NOMO-1 treated with dmso at 0.1 percent for 144 hours (cell line): ENCODE measurements around the gene FRMPD3.

ENCODE experiments used
- DNase-seq: peaks from one replicate; lab custom pipeline; 2025; ENCODE audit not compliant: unreplicated experiment; lab: John Stamatoyannopoulos, UW

The FRMPD3 gene

GRCh38 chrX:107477406-107477805 is 28.0 kb downstream of the FRMPD3 start:
- DNase-seq, result no peak

- no peak for DNase-seq
Measured at GRCh38 chrX:107480272-107480671, 30.8 kb downstream of the FRMPD3 start.

- DNase-seq, result no peak
Measured at GRCh38 chrX:107482046-107482445, 32.6 kb downstream of the FRMPD3 start.

- DNase-seq, result no peak
Measured at GRCh38 chrX:107484002-107484726, 34.7 kb downstream of the FRMPD3 start.

DNA sequence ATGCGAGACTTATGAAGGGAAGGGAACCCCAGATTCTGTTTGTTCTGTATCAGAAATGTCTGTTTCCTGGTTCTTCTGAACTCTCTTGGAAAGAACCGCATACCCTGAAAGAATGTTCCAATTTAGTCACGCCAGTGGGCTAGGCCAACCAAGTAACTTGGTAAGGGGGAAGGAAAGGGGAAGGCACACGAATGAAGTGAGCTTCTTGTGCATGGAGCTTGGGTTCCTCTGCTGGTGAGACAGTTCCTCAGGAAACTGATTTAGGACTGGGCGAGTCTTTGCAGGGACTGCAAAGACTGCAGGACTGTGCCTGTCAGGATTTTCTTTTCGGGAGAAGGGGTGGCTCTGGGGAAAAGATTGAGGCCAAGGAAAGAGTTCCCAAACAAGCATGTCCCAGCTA is 35.6 kb downstream of the FRMPD3 start:
- DNase-seq, result no peak

DNA sequence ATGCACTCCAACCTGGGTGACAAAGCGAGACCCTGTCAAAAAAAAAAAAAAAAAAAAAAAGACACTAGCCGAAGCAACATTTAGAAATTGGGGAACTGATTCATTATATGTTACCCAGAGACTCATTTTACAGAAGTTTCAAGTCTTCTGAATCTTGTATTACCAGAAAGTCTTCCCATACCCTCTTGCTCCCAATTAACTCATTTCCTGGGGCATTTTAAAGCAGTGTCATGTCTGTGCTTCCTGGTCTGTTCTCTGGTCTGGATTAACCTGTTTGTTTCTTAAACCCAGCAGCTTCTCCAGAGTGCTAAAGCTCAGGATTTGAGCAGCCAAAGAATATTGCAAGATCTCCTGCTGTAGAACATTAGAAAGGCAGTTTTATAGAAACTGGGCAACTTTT is 43.7 kb downstream of the FRMPD3 start:
- DNase-seq, result no peak

DNA sequence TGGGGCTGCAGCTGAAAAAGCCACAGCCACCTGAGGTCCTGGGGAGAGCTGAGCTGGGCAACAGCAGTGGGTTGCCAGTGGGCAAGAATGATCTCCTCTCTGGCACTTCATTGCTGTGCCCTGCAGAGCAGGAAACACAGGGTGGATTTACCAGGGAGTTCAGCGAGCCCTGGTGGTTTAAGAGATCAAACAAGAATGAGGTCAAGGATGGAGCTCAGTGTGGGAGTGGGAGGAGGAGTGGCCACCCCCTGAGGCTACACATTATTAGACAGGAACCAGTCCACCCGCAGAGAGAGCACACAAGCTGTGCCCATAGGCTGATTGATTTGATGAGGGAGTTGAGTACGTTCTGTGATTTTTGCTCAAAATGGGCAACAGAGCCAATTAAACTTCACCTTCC is 47.3 kb downstream of the FRMPD3 start:
- no peak for DNase-seq
